Measurements from ENCODE around the gene CD33.

- no peak for TF ChIP-seq CTCF (IDR thresholded peaks at IDR 0.05)
- no peak for TF ChIP-seq FOXK1 (CRISPR knock-in tag; IDR thresholded peaks at IDR 0.05)
- no peak for TF ChIP-seq E2F4 (CRISPR knock-in tag; IDR thresholded peaks at IDR 0.05; ENCODE audit: borderline replicate concordance, low read depth)
- TF ChIP-seq ERG (CRISPR knock-in tag; IDR thresholded peaks at IDR 0.05), result no peak
- no peak for TF ChIP-seq USF2 (CRISPR knock-in tag; IDR thresholded peaks at IDR 0.05)
- TF ChIP-seq NR1H2 (CRISPR knock-in tag; IDR thresholded peaks at IDR 0.05), result no peak
Measured at GRCh38 chr19:51252306-51253079, 27.6 kb downstream of the CD33 start.
